ENCODE data around the gene ACBD6. TPM values are rescaled to one million over a fixed set of nuclear protein-coding genes. Genes with fewer than 3 reads are reported as not detected.

Gene ACBD6
- total and polyA plus RNA-seq, 7 donors: 12.6 to 20.4 (median 17.3) TPM

DNA sequence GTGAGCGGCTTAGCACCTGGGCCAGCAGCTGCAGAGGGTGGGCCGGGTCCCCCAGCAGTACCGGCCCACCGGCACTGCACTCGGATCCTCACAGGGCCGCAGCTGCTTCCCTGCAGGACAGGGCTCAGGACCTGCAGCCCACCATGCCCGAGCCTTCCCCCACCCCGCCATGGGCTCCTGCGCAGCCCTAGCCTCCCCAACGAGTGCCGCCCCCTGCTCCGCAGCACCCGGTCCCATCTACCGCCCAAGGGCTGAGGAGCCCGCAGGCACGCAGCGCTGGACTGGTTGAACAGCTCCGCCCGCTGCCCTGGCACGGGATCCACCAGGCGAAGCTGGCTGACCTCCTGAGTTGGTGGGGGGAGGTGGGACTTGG lies 6.3 kb upstream of the ACBD6 start:
- Histone ChIP-seq H3K9me3 (no peaks in the 10 kb centered on the region), H3K36me3 (ENCODE audit: insufficient read depth in 1 of 2, low read depth in 1 of 2) (no peaks in the 10 kb centered on the region), H3K27ac (no peak overlapping the region), H3K4me3 (no peak overlapping the region), H3K27me3 (ENCODE audit: insufficient read depth in 3 of 3, low read length in 2 of 3) (no peaks in the 10 kb centered on the region), H3K4me1 (no peaks in the 10 kb centered on the region)
- intact Hi-C loops (cut with DNase I): loop anchor here in 1 of 2 donors (10.0 kb wide), 1 partner anchor 646 kb away; no protein-coding TSS in a partner anchor
- ATAC-seq (no peak), DNase-seq (no peak)
- TF ChIP-seq, protein P1, sequence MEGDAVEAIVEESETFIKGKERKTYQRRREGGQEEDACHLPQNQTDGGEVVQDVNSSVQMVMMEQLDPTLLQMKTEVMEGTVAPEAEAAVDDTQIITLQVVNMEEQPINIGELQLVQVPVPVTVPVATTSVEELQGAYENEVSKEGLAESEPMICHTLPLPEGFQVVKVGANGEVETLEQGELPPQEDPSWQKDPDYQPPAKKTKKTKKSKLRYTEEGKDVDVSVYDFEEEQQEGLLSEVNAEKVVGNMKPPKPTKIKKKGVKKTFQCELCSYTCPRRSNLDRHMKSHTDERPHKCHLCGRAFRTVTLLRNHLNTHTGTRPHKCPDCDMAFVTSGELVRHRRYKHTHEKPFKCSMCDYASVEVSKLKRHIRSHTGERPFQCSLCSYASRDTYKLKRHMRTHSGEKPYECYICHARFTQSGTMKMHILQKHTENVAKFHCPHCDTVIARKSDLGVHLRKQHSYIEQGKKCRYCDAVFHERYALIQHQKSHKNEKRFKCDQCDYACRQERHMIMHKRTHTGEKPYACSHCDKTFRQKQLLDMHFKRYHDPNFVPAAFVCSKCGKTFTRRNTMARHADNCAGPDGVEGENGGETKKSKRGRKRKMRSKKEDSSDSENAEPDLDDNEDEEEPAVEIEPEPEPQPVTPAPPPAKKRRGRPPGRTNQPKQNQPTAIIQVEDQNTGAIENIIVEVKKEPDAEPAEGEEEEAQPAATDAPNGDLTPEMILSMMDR (IDR thresholded peaks at IDR 0.05): no peak
- 91 to 96% (median 91%) methylated on average over 17 to 21 of the region's 21 CpGs for WGBS, 3 donors

DNA sequence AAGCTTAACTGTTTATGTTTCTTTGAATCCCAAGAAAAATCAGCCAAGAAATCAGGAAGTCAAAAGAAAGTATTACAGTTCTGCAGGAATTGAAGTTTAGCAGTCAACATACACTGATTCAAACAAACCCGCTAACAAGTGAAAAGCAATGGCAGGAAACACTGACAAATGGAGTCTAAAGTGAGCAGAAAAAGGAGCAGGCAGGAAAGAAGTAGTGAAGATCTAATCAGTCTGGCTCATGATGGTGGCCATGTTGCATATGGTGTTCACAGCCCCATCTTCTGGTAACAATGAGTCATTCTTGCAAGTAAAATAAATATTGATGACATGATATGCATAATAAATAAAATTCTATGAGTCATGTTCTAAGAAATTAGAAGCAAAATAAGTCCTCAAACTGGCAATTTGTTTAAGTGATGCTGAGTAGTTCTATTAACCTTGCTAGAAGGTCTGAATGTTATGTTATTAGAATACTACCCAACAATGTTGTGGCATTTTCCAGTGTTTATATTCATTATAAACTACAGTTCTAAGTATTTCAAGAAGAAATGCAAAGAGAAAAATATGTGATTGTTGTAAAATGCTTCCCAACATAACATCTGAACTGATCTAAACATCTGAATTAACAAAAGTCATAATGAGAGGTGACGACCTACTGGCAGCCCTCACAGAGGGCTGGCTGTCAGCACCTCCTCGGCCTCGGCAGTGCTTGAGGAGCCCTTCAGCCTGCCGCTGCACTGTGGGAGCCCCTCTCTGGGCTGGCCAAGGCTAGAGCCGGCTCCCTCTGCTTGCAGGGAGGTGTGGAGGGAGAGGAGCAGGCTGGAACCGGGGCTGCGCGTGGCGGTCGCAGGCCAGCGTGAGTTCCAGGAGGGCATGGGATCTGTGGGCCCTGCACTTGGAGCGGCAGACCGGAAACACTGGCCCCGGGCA lies 5.7 kb upstream of the ACBD6 start:
- ATAC-seq (no peak), DNase-seq (no peak)
- no peak overlapping the region for H3K4me3 ChIP-seq
- no peaks in the 10 kb centered on the region for H3K36me3 ChIP-seq (ENCODE audit: insufficient read depth in 1 of 2, low read depth in 1 of 2)
- intact Hi-C loops (cut with DNase I): loop anchor here in 1 of 2 donors (10.0 kb wide), 1 partner anchor 647 kb away; no protein-coding TSS in a partner anchor
- TF ChIP-seq, protein P1 (IDR thresholded peaks at IDR 0.05): no peak
- no peak overlapping the region for H3K27ac ChIP-seq
- no peaks in the 10 kb centered on the region for H3K9me3 ChIP-seq
- WGBS, 3 donors: 92 to 96% (median 94%) methylated on average over 13 to 15 of the region's 15 CpGs
- peaks cover 4% of the 10 kb centered on the region for H3K4me1 ChIP-seq
- no peaks in the 10 kb centered on the region for H3K27me3 ChIP-seq (ENCODE audit: insufficient read depth in 3 of 3, low read length in 2 of 3)

GRCh38 chr1:180505732-180506335 lies 3.5 kb upstream of the ACBD6 start:
- H3K27me3 ChIP-seq (ENCODE audit: insufficient read depth in 3 of 3, low read length in 2 of 3): no peaks in the 10 kb centered on the region
- WGBS, 3 donors: 67 to 71% (median 68%) methylated on average over 8 of the region's 8 CpGs
- no peak overlapping the region for H3K27ac ChIP-seq
- ATAC-seq (no peak), DNase-seq (no peak)
- peaks cover 12% of the 10 kb centered on the region for H3K4me1 ChIP-seq
- TF ChIP-seq, protein P1 (IDR thresholded peaks at IDR 0.05): no peak
- no peaks in the 10 kb centered on the region for H3K36me3 ChIP-seq (ENCODE audit: insufficient read depth in 1 of 2, low read depth in 1 of 2)
- intact Hi-C loops (cut with DNase I): loop anchor here in 1 of 2 donors (10.0 kb wide), 1 partner anchor 649 kb away; no protein-coding TSS in a partner anchor
- no peaks in the 10 kb centered on the region for H3K9me3 ChIP-seq
- H3K4me3 ChIP-seq: no peak overlapping the region

- TF ChIP-seq, protein P1 (IDR thresholded peaks at IDR 0.05): no peak
- Histone ChIP-seq H3K27me3 (ENCODE audit: insufficient read depth in 3 of 3, low read length in 2 of 3) (no peaks in the 10 kb centered on the region), H3K36me3 (ENCODE audit: insufficient read depth in 1 of 2, low read depth in 1 of 2) (peaks cover 0 to 3% of the 10 kb centered on the region in 2 donors), H3K4me1 (peaks cover 21% of the 10 kb centered on the region), H3K9me3 (no peaks in the 10 kb centered on the region), H3K4me3 (no peak overlapping the region), H3K27ac (no peak overlapping the region)
- intact Hi-C loops (cut with DNase I): loop anchor here in 1 of 2 donors (10.0 kb wide), 1 partner anchor 651 kb away; no protein-coding TSS in a partner anchor
- ATAC-seq (no peak), DNase-seq (no peak)
- WGBS, 3 donors: 89 to 92% (median 91%) methylated on average over 3 of the region's 3 CpGs
Observed at GRCh38 chr1:180504186-180504585, 1.8 kb upstream of the ACBD6 start.
